NK-92 (cell line): ENCODE data around the gene MAPKAPK2.
"Not testable (repeated sequence)": the region's sequence is repeated elsewhere in the genome, so short reads cannot be mapped to it uniquely, and the experiment has no call there.

ENCODE experiments used
- DNase-seq: peaks from one replicate; lab custom pipeline; 2025; ENCODE audit not compliant: unreplicated experiment; lab: John Stamatoyannopoulos, UW

MAPKAPK2 gene

GRCh38 chr1:206739411-206740076, 54.8 kb downstream of the MAPKAPK2 start:
- DNase-seq: no peak

- DNase-seq: no peak
Observed at GRCh38 chr1:206741142-206741701, 56.5 kb downstream of the MAPKAPK2 start.

GRCh38 chr1:206742719-206743383, 58.1 kb downstream of the MAPKAPK2 start:
- DNase-seq: no peak

GRCh38 chr1:206744683-206745082, 60.0 kb downstream of the MAPKAPK2 start:
- no peak for DNase-seq

GRCh38 chr1:206745301-206745700, 60.6 kb downstream of the MAPKAPK2 start:
- no peak for DNase-seq

GRCh38 chr1:206748348-206749030, 63.8 kb downstream of the MAPKAPK2 start:
- no peak for DNase-seq

- no peak for DNase-seq
Observed at GRCh38 chr1:206751891-206752290, 67.2 kb downstream of the MAPKAPK2 start.

- DNase-seq: no peak
Observed at GRCh38 chr1:206752481-206752880, 67.8 kb downstream of the MAPKAPK2 start.

- no peak for DNase-seq
Observed at GRCh38 chr1:206753141-206753540, 68.4 kb downstream of the MAPKAPK2 start.

- no peak for DNase-seq
Observed at GRCh38 chr1:206754011-206754410, 69.3 kb downstream of the MAPKAPK2 start.

GRCh38 chr1:206757524-206758266, 73.0 kb downstream of the MAPKAPK2 start:
- DNase-seq: no peak

- no peak for DNase-seq
Observed at GRCh38 chr1:206760590-206760989, 75.9 kb downstream of the MAPKAPK2 start.

- DNase-seq: no peak
Observed at GRCh38 chr1:206761159-206761768, 76.6 kb downstream of the MAPKAPK2 start.

GRCh38 chr1:206762741-206763364, 78.1 kb downstream of the MAPKAPK2 start:
- DNase-seq: not testable (repeated sequence)

GRCh38 chr1:206765771-206766170, 81.1 kb downstream of the MAPKAPK2 start:
- not testable (repeated sequence) for DNase-seq

- no peak for DNase-seq
Observed at GRCh38 chr1:206766251-206766856, 81.6 kb downstream of the MAPKAPK2 start.

GRCh38 chr1:206768472-206769303, 84.0 kb downstream of the MAPKAPK2 start:
- no peak for DNase-seq

- DNase-seq: no peak
Observed at GRCh38 chr1:206769304-206769731, 84.6 kb downstream of the MAPKAPK2 start.
